ENCODE results near the gene CFAP100. TPM values are rescaled to one million over a fixed set of nuclear protein-coding genes. Genes with fewer than 3 reads are reported as not detected.

The CFAP100 gene
- total RNA-seq, 1 experiment from 2014 or later, result not detected

DNA sequence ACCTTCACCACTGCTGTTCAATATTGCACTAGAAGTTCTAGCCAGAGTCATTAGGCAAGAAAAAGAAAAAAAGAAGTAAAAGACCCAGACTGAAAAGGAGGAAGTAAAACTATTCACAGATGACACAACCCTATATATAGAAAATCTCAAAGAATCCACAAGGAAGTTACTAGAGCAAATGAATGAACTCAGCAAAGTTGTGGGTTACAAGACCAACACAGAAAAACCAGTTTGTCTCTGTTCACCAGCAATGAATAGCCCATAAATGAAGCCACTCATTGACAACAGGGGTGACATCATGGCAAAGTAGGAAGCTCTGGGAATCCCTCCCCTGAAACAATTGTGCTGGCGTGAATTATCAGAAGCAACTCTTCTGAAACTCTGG, 4.6 kb downstream of the CFAP100 start:
- no peaks in the 10 kb centered on the region for H3K79me2 ChIP-seq (ENCODE audit: low read depth)
- intact Hi-C loops (cut with micrococcal nuclease; ENCODE audit: unreplicated experiment), result no loop called here
- peak overlapping the region; percentile 34; the same call in 1 of the 2 replicates for H3K4me2 ChIP-seq
- no peaks in the 10 kb centered on the region for H3K9me2 ChIP-seq (ENCODE audit: insufficient read depth)
- H3K9me3 ChIP-seq (ENCODE audit: insufficient read depth, low read depth), result no peaks in the 10 kb centered on the region
- H2AFZ ChIP-seq, result no peak overlapping the region
- no peak for TF ChIP-seq EZH2 (IDR thresholded peaks at IDR 0.05; ENCODE audit: low read depth)
- TF ChIP-seq, protein P1, sequence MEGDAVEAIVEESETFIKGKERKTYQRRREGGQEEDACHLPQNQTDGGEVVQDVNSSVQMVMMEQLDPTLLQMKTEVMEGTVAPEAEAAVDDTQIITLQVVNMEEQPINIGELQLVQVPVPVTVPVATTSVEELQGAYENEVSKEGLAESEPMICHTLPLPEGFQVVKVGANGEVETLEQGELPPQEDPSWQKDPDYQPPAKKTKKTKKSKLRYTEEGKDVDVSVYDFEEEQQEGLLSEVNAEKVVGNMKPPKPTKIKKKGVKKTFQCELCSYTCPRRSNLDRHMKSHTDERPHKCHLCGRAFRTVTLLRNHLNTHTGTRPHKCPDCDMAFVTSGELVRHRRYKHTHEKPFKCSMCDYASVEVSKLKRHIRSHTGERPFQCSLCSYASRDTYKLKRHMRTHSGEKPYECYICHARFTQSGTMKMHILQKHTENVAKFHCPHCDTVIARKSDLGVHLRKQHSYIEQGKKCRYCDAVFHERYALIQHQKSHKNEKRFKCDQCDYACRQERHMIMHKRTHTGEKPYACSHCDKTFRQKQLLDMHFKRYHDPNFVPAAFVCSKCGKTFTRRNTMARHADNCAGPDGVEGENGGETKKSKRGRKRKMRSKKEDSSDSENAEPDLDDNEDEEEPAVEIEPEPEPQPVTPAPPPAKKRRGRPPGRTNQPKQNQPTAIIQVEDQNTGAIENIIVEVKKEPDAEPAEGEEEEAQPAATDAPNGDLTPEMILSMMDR (conservative IDR thresholded peaks at IDR 0.05), result no peak
- BruUV-seq (replicated peaks), result no TSS peak
- no peaks in the 10 kb centered on the region for H4K20me1 ChIP-seq (ENCODE audit: insufficient read depth)
- H3K36me3 ChIP-seq (ENCODE audit: low read depth), result no peaks in the 10 kb centered on the region
- no peak overlapping the region for H3K4me3 ChIP-seq
- H3K27ac ChIP-seq, result peak overlapping the region; percentile 63
- H3F3A ChIP-seq (ENCODE audit: insufficient read depth, low read depth), result peaks cover 13% of the 10 kb centered on the region; the same call in 1 of the 2 replicates
- H3K27me3 ChIP-seq (ENCODE audit: insufficient read depth, low read depth), result no peaks in the 10 kb centered on the region
- CTCF ChIA-PET, result interaction anchor here (1.2 kb wide), 1 partner anchor 77 kb away, joined by 3 read pairs; the partner anchor contains the start of gene ZXDC
- POLR2A ChIA-PET (ENCODE audit: unreplicated experiment), result interaction anchor here (0.5 kb wide), 1 partner anchor 905 kb away, joined by 42 read pairs; no protein-coding TSS in a partner anchor
- H3K4me1 ChIP-seq (replicated peaks; ENCODE audit: insufficient read depth), result peaks cover 14% of the 10 kb centered on the region
- DNase-seq, result peak; percentile 23 to 93

DNA sequence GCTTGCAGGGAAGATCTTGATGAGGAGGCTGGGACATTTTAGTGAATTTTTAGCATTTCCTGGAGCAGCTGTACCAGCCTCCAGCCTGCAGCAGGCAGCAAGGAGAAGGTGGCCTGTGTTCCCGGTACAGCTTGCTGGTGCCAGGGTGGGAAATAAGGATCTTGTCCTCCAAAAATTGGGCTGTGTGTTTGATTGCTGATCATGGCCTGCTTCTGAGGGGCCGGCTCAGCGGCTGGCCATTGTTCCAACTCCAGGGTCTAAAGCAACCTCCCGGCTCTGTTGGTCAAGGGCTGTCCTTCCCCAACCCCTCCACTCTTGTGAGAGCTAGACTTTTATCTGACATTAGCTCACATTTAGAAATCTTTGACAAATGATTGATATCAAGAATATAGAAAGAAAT, 5.0 kb downstream of the CFAP100 start:
- Histone ChIP-seq H3K9me3 (ENCODE audit: insufficient read depth, low read depth) (no peaks in the 10 kb centered on the region), H3F3A (ENCODE audit: insufficient read depth, low read depth) (peaks cover 13% of the 10 kb centered on the region; the same call in 1 of the 2 replicates), H3K27me3 (ENCODE audit: insufficient read depth, low read depth) (no peaks in the 10 kb centered on the region), H3K4me3 (no peak overlapping the region), H3K79me2 (ENCODE audit: low read depth) (no peaks in the 10 kb centered on the region), H4K20me1 (ENCODE audit: insufficient read depth) (no peaks in the 10 kb centered on the region), H3K36me3 (ENCODE audit: low read depth) (no peaks in the 10 kb centered on the region), H3K4me2 (peak overlapping the region; percentile 34; the same call in 1 of the 2 replicates), H3K9me2 (ENCODE audit: insufficient read depth) (no peaks in the 10 kb centered on the region), H2AFZ (no peak overlapping the region), H3K27ac (peak overlapping the region; percentile 63), H3K4me1 (replicated peaks; ENCODE audit: insufficient read depth) (peaks cover 14% of the 10 kb centered on the region)
- intact Hi-C loops (cut with micrococcal nuclease; ENCODE audit: unreplicated experiment), result no loop called here
- POLR2A ChIA-PET (ENCODE audit: unreplicated experiment), result interaction anchor here (0.5 kb wide), 1 partner anchor 905 kb away, joined by 42 read pairs; no protein-coding TSS in a partner anchor
- CTCF ChIA-PET, result interaction anchor here (1.2 kb wide), 1 partner anchor 76 kb away, joined by 3 read pairs; the partner anchor contains the start of gene ZXDC
- TF ChIP-seq, protein P1 (conservative IDR thresholded peaks at IDR 0.05), result no peak
- TF ChIP-seq EZH2 (IDR thresholded peaks at IDR 0.05; ENCODE audit: low read depth), result no peak
- BruUV-seq (replicated peaks), result no TSS peak
- DNase-seq, result no peak

DNA sequence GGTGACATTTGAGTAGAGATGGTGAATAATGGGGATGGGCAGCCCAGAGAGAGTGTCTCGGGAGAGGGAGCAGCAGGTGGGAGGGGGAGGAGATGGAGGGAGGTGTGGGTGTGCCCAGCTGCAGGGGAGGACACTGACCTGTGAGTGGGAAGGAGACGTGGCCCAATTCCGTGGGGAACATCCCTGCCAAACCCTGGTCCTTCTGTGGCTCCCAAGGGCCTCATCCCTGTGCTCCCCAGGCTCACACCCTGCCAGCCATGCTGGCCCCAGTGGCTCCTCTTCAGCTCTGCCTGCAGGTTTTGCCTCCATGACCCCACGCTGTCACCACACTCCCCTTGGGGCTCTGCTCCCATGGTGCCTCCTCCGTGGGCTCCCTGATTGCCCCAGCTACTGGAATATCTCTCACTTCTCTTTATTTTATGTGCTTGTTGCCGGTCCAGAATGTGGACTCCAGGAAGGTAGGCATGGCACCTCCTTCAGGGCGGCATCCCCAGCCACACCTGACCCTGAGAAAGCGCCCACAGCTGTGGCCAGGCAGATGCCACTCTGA, 7.0 kb downstream of the CFAP100 start:
- CTCF ChIA-PET, result no interaction called here
- Histone ChIP-seq H2AFZ (no peak overlapping the region), H3F3A (ENCODE audit: insufficient read depth, low read depth) (peaks cover 13% of the 10 kb centered on the region; the same call in 1 of the 2 replicates), H3K36me3 (ENCODE audit: low read depth) (no peaks in the 10 kb centered on the region), H3K4me3 (no peak overlapping the region), H3K27ac (no peak overlapping the region), H3K4me1 (replicated peaks; ENCODE audit: insufficient read depth) (peaks cover 14% of the 10 kb centered on the region), H3K27me3 (ENCODE audit: insufficient read depth, low read depth) (no peaks in the 10 kb centered on the region; the same call in 1 of the 2 replicates), H3K9me2 (ENCODE audit: insufficient read depth) (no peaks in the 10 kb centered on the region), H3K79me2 (ENCODE audit: low read depth) (no peaks in the 10 kb centered on the region), H3K4me2 (no peak overlapping the region), H3K9me3 (ENCODE audit: insufficient read depth, low read depth) (no peaks in the 10 kb centered on the region), H4K20me1 (ENCODE audit: insufficient read depth) (no peaks in the 10 kb centered on the region)
- no TSS peak for BruUV-seq (replicated peaks)
- no peak for DNase-seq
- intact Hi-C loops (cut with micrococcal nuclease; ENCODE audit: unreplicated experiment), result no loop called here
- TF ChIP-seq, protein P1 (conservative IDR thresholded peaks at IDR 0.05), result no peak
- no peak for TF ChIP-seq EZH2 (IDR thresholded peaks at IDR 0.05; ENCODE audit: low read depth)
- POLR2A ChIA-PET (ENCODE audit: unreplicated experiment), result no interaction called here

Data from PC-9 (cell line).